DOHH2 (cell line): Measurements from ENCODE around the gene CACNG1.

ENCODE experiments used
- H3F3A ChIP-seq: fragments of 200-600 bp; sonication (generic), shearing (Covaris generic); 2 replicates; pipeline ENCODE4 v1.6.0; 2016; ENCODE audit warnings: antibody characterized with exemption, mild to moderate bottlenecking; ENCODE audit not compliant: control insufficient read depth, insufficient read depth
- H3K27ac ChIP-seq: fragments of 200-600 bp; sonication (generic); 2 replicates; pipeline ENCODE4 v1.5.1; 2014; ENCODE audit warnings: low read depth, mild to moderate bottlenecking, low read length, moderate library complexity
- H3K27me3 ChIP-seq: fragments of 200-600 bp; sonication (generic); 2 replicates; pipeline ENCODE4 v1.6.1; 2014; ENCODE audit warnings: mild to moderate bottlenecking, low read length, mixed read lengths; ENCODE audit not compliant: control insufficient read depth
- H3K36me3 ChIP-seq: fragments of 200-600 bp; sonication (generic); 2 replicates; pipeline ENCODE4 v1.6.1; 2014; ENCODE audit warnings: mild to moderate bottlenecking, low read length, moderate library complexity, mixed read lengths; ENCODE audit not compliant: control insufficient read depth
- H3K4me1 ChIP-seq: fragments of 200-600 bp; sonication (generic); 2 replicates; pipeline ENCODE4 v1.6.1; 2014; ENCODE audit warnings: mild to moderate bottlenecking, low read length, mixed read lengths; ENCODE audit not compliant: control insufficient read depth
- H3K4me2 ChIP-seq: fragments of 200-600 bp; sonication (generic); 2 replicates; pipeline ENCODE4 v1.6.0; 2014; ENCODE audit warnings: mild to moderate bottlenecking, low read length, moderate library complexity
- H3K4me3 ChIP-seq: fragments of 200-600 bp; sonication (generic); 2 replicates; pipeline ENCODE4 v1.5.1; 2014; ENCODE audit warnings: mild to moderate bottlenecking, low read length, mixed read lengths
- H3K79me2 ChIP-seq: fragments of 200-600 bp; sonication (generic); 2 replicates; pipeline ENCODE4 v1.6.1; 2014; ENCODE audit warnings: mild to moderate bottlenecking, low read length, mixed read lengths; ENCODE audit not compliant: control insufficient read depth
- H3K9me2 ChIP-seq: fragments of 200-600 bp; sonication (generic); replicated peaks from 2 replicates; pipeline ENCODE4 v1.6.1; 2014; ENCODE audit warnings: mild to moderate bottlenecking, low read length, mixed read lengths; ENCODE audit not compliant: control insufficient read depth
- H3K9me3 ChIP-seq: fragments of 200-600 bp; sonication (generic); 2 replicates; pipeline ENCODE4 v1.6.1; 2014; ENCODE audit warnings: antibody characterized with exemption, low read length, mixed read lengths; ENCODE audit not compliant: control insufficient read depth, insufficient read depth
- H4K20me1 ChIP-seq: fragments of 200-600 bp; sonication (generic); 2 replicates; pipeline ENCODE4 v1.6.0; 2014; ENCODE audit warnings: low read depth, mild to moderate bottlenecking, antibody characterized with exemption, low read length, moderate library complexity; ENCODE audit not compliant: control insufficient read depth, insufficient read depth
- EZH2phosphoT487 ChIP-seq: fragments of 200-600 bp; sonication (generic); IDR thresholded peaks from 2 replicates; pipeline ENCODE4 v1.6.1; 2017; ENCODE audit warnings: borderline replicate concordance, mild to moderate bottlenecking, antibody characterized with exemption, low read length, moderate library complexity, mixed read lengths
- TF ChIP-seq, protein P1 (sequence below): fragments of 200-600 bp; sonication (generic); IDR thresholded peaks from one replicate; pipeline ENCODE4 v1.5.1; 2014; ENCODE audit warnings: antibody characterized with exemption, mild to moderate bottlenecking, low read depth, low read length; ENCODE audit not compliant: poor library complexity, severe bottlenecking

CACNG1 gene

GRCh38 chr17:67015001-67015400 lies 29.4 kb upstream of the CACNG1 start:
- Histone ChIP-seq H4K20me1 (no peaks in the 10 kb centered on the region), H3K27me3 (0 out of 2 replicates have a peak, but pooled peaks cover 8% of the 10 kb centered on the region), H3K4me2 (no peak overlapping the region), H3K4me1 (0 out of 2 replicates have a peak, but pooled peaks cover 4% of the 10 kb centered on the region), H3K4me3 (no peak overlapping the region), H3K79me2 (no peaks in the 10 kb centered on the region), H3K27ac (no peak overlapping the region), H3K9me2 (no peaks in the 10 kb centered on the region), H3K9me3 (no peaks in the 10 kb centered on the region), H3K36me3 (no peaks in the 10 kb centered on the region), H3F3A (no peaks in the 10 kb centered on the region)
- TF ChIP-seq, protein P1, sequence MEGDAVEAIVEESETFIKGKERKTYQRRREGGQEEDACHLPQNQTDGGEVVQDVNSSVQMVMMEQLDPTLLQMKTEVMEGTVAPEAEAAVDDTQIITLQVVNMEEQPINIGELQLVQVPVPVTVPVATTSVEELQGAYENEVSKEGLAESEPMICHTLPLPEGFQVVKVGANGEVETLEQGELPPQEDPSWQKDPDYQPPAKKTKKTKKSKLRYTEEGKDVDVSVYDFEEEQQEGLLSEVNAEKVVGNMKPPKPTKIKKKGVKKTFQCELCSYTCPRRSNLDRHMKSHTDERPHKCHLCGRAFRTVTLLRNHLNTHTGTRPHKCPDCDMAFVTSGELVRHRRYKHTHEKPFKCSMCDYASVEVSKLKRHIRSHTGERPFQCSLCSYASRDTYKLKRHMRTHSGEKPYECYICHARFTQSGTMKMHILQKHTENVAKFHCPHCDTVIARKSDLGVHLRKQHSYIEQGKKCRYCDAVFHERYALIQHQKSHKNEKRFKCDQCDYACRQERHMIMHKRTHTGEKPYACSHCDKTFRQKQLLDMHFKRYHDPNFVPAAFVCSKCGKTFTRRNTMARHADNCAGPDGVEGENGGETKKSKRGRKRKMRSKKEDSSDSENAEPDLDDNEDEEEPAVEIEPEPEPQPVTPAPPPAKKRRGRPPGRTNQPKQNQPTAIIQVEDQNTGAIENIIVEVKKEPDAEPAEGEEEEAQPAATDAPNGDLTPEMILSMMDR, result no peak

DNA sequence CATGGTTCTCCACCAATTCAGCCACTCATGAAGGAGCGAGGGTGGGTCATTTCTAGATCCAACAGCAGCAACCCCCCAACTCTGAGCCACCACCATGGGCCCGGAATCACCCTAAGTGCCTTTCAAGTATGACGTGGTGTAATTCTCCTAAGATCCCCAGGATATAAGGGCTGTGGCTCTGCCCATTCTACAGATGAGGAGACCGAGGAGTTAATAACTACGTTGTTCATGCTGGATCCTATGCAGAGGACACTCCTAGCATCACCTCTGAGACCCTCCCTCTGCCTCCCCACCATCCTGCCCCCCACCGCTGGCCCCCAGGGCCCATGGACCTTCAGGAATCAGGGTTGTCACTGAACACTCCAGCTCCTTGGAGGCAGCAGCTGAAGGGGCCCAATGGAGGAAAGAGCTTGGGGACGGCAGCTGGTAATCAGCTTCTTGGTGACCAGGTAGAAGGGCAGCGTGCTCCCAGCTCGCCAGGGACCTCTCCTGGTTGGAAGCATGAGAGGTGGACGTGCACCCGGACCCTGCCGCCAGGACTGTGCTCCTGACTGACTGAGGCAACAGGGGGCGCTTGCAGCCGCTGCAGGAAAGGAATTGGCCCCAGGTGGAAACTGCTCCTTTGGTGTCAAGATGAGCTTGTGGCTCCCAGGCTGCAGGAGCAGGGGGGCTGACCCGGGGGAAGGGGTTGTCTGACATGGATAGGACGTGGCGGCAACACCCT lies 28.2 kb upstream of the CACNG1 start:
- H3K27me3 ChIP-seq, result 0 out of 2 replicates have a peak, but pooled peaks cover 3% of the 10 kb centered on the region
- H3K4me2 ChIP-seq, result no peak overlapping the region
- no peaks in the 10 kb centered on the region for H3K36me3 ChIP-seq
- no peak for TF ChIP-seq EZH2phosphoT487
- TF ChIP-seq, protein P1, result peak; percentile 22
- H3K79me2 ChIP-seq, result no peaks in the 10 kb centered on the region
- H3K9me2 ChIP-seq, result no peaks in the 10 kb centered on the region
- no peaks in the 10 kb centered on the region for H4K20me1 ChIP-seq
- H3K9me3 ChIP-seq, result no peaks in the 10 kb centered on the region
- no peak overlapping the region for H3K27ac ChIP-seq
- H3F3A ChIP-seq, result no peaks in the 10 kb centered on the region
- H3K4me1 ChIP-seq, result 0 out of 2 replicates have a peak, but pooled peaks cover 4% of the 10 kb centered on the region
- no peak overlapping the region for H3K4me3 ChIP-seq

DNA sequence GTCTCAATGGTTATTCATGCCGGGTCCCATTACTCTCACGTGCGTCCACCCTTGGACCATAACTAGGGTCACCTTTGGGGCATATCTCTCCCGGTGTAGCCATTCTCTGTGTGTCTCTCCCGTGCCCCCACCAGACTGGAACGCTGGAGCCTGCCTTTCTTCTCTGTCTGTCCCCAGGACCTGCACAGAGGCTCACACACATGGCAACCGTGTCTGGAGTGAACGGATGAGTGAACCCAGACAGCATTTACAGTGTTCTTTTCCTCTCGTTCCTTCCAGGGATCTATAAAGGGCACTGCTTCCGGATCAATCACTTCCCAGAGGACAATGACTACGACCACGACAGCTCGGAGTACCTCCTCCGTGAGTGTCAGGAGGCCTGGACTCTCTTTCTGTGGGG lies 26.4 kb upstream of the CACNG1 start:
- no peaks in the 10 kb centered on the region for H3K4me1 ChIP-seq
- no peaks in the 10 kb centered on the region for H3K27me3 ChIP-seq
- H4K20me1 ChIP-seq, result no peaks in the 10 kb centered on the region
- no peaks in the 10 kb centered on the region for H3K79me2 ChIP-seq
- no peak overlapping the region for H3K4me3 ChIP-seq
- H3K27ac ChIP-seq, result no peak overlapping the region
- no peaks in the 10 kb centered on the region for H3K9me2 ChIP-seq
- TF ChIP-seq, protein P1, result no peak
- no peak for TF ChIP-seq EZH2phosphoT487
- H3F3A ChIP-seq, result no peaks in the 10 kb centered on the region
- H3K9me3 ChIP-seq, result no peaks in the 10 kb centered on the region
- no peaks in the 10 kb centered on the region for H3K36me3 ChIP-seq
- H3K4me2 ChIP-seq, result no peak overlapping the region
